ENCODE results near the gene SLC32A1.

Gene SLC32A1

DNA sequence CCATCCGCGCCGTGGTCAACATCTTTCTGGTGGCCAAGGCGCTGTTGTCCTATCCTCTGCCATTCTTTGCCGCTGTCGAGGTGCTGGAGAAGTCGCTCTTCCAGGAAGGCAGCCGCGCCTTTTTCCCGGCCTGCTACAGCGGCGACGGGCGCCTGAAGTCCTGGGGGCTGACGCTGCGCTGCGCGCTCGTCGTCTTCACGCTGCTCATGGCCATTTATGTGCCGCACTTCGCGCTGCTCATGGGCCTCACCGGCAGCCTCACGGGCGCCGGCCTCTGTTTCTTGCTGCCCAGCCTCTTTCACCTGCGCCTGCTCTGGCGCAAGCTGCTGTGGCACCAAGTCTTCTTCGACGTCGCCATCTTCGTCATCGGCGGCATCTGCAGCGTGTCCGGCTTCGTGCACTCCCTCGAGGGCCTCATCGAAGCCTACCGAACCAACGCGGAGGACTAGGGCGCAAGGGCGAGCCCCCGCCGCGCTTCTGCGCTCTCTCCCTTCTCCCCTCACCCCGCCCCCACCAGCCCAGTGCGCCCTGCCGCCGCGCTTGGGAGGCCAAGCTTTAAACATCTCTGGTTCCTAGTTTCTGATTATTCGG, 4.0 kb downstream of the SLC32A1 start:
- H3K4me3 ChIP-seq (replicated peaks in 1 of 2; ENCODE audit: low read depth in 2 of 2, low read length in 2 of 2): no peak overlapping the region
- DNase-seq (ENCODE audit: low read depth in 2 of 2): no peak
- TF ChIP-seq, protein P1, sequence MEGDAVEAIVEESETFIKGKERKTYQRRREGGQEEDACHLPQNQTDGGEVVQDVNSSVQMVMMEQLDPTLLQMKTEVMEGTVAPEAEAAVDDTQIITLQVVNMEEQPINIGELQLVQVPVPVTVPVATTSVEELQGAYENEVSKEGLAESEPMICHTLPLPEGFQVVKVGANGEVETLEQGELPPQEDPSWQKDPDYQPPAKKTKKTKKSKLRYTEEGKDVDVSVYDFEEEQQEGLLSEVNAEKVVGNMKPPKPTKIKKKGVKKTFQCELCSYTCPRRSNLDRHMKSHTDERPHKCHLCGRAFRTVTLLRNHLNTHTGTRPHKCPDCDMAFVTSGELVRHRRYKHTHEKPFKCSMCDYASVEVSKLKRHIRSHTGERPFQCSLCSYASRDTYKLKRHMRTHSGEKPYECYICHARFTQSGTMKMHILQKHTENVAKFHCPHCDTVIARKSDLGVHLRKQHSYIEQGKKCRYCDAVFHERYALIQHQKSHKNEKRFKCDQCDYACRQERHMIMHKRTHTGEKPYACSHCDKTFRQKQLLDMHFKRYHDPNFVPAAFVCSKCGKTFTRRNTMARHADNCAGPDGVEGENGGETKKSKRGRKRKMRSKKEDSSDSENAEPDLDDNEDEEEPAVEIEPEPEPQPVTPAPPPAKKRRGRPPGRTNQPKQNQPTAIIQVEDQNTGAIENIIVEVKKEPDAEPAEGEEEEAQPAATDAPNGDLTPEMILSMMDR (IDR thresholded peaks at IDR 0.05; ENCODE audit: low read depth, low read length): no peak

DNA sequence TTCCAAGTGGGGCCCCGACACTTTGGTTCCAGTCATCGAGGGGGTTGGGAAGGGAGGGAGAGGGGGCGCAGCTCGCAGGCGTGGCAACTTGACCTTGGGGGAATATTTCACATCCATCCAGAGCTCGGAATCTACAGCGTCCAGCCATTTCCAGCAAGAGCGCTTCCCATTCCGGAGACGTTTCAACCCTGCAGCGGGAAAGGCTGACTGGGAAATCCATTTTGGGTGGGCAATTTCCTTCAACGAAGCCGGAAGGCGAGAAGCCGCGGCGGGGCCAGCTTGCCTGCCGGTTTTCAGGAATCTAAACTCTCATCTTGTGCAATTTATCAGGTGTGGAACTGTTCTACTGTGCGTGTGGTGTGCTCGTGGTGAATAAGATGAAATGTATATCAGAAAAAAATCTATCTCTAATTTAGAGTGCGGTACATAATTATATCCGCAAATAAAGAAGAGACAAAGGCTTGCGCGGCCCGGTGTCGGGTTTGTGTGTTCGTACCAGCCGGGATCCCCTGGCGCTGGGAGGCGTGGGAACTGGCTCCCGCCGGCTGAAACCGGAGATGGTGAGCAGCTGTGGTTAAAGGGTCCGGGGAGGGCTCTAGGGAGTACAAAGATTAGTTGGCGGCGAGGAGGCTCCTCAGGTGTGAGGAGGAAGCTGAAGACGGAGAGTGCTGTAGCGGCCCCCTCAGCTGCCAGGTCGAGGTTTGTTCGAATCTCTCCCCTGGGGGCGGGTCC, 4.8 kb downstream of the SLC32A1 start:
- no peak overlapping the region for H3K4me3 ChIP-seq (replicated peaks in 1 of 2; ENCODE audit: low read depth in 2 of 2, low read length in 2 of 2)
- DNase-seq (ENCODE audit: low read depth in 2 of 2): no peak
- TF ChIP-seq, protein P1 (IDR thresholded peaks at IDR 0.05; ENCODE audit: low read depth, low read length): no peak

DNA sequence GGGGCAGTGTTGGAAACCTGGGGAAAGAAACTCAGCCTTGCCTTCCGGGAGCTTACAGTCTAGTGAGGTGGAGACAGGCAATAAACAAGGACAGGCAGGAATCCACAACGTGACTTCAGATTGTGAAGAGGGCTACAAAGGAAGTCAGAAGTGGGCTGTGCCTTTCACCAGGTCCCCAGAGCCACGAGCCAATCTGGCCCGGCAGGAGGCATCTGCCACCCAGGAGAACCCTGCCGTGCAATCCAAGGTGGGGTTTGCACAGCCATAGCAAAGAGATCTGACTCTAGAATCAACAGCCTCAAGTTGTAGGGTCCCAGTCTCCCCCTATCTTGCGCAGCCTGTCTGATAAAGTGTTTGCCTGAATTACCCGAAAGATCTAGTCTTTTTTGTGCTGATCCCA, 5.5 kb downstream of the SLC32A1 start:
- H3K4me3 ChIP-seq (replicated peaks in 1 of 2; ENCODE audit: low read depth in 2 of 2, low read length in 2 of 2): no peak overlapping the region
- TF ChIP-seq, protein P1 (IDR thresholded peaks at IDR 0.05; ENCODE audit: low read depth, low read length): no peak
- no peak for DNase-seq (ENCODE audit: low read depth in 2 of 2)

DNA sequence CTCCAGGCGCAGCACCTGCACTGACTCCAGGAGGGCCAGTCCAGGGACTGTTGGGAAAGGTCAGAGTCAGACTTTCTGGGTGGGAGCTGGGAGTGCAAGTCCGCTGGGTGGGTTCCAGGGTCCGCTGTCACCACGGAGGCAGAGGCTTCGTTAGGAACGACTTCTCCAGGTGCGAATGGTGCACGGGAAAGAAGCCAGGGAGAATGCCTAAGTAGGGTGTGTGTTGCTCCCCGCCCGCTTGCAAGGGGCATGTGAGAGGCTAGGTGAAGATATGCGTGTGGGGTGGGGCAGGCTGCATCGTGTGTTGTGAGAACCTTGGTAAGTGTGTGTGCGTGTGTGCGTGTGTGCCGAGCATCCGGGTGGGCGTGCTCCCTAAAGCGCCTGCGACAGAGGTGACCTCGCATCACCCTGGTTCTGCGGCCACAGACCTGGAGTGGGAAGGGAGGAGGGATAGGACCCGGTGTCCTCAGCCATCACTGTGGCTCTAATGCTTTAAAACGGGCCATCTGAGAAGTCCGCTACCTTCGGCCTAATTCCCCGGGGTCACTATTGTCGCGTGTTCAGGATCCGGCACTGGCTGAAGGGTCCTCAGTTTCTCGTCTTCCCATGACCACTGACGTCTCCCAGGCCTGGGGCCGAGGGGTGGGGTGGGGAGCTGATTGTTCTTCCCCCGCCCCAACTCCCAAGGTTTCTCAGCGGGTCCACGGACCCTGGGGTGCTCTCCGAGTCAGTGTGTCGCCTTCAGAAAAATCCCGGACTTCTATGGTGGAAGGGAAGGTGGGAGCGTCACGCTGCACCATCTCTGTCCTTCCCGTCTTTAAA, 6.1 kb downstream of the SLC32A1 start:
- TF ChIP-seq, protein P1 (IDR thresholded peaks at IDR 0.05; ENCODE audit: low read depth, low read length): no peak
- DNase-seq (ENCODE audit: low read depth in 2 of 2): no peak
- no peak overlapping the region for H3K4me3 ChIP-seq (replicated peaks in 1 of 2; ENCODE audit: low read depth in 2 of 2, low read length in 2 of 2)

DNA sequence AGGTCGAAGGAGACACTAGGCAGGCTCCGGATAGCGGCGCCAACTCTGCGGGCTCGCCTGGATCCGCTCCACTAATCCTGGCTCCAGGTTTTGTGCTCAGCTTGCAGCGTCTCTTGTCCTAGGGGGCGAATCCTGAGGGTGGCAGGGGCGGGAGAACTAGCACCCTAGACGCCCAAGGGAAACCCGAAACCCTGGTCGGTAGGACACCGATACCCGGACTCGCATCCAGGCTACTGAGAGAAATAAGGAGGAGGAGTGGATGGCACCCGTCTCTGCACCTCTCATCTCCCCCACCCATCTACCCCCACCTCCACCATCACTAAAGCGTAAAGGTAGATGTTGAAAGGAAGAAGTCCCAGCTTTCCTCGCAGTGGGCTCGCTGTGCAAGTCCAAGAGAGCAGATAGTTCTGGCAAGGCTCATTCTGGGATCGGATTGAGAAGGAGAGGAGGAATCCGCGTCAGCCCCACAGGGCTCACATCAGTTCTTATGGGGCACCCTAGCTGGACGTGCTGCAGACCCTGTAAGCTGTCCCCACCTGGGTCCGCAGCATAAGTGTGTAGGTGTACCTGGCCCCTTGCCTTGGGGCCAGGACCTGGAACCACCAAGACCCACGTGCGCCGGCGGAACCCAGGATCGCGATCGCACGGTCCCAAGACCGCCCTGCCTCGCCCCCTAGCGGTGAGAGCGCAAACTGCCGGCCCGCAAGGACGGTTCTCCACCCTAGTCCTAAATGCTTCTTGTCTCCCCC, 6.9 kb downstream of the SLC32A1 start:
- TF ChIP-seq, protein P1 (IDR thresholded peaks at IDR 0.05; ENCODE audit: low read depth, low read length): peak; percentile 99
- H3K4me3 ChIP-seq (replicated peaks in 1 of 2; ENCODE audit: low read depth in 2 of 2, low read length in 2 of 2): peak overlapping the region in 1 of 2 donors; percentile 28
- peak; percentile 63 to 69 for DNase-seq (ENCODE audit: low read depth in 2 of 2)

DNA sequence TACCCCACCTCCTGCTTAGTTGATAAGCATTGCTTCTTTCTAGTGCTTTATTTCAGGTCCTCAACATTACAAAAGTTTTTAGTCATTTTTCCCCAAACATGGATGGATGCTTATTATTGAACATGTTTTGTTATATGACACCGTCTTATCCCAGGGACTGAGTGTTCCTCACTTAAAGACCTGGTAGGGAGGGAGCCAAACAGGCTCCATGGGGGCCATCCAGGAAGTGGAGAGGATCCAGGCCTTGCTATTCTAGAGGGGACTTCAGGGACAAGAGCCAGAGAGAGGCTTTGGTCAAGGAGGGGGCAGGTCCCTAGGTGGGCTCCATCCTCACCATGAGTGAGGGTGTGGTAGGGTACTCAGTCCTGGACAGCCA, 7.4 kb downstream of the SLC32A1 start:
- H3K4me3 ChIP-seq (replicated peaks in 1 of 2; ENCODE audit: low read depth in 2 of 2, low read length in 2 of 2): no peak overlapping the region
- no peak for DNase-seq (ENCODE audit: low read depth in 2 of 2)
- TF ChIP-seq, protein P1 (IDR thresholded peaks at IDR 0.05; ENCODE audit: low read depth, low read length): no peak

Data from cardiac fibroblast (primary cell).